Ishikawa (cell line): Measurements from ENCODE around the gene BATF2.

ENCODE experiments used
- CEBPB ChIP-seq: IDR thresholded peaks from 2 replicates; pipeline ENCODE4 v1.6.1; 2012
- CREB1 ChIP-seq: IDR thresholded peaks from 2 replicates; pipeline ENCODE4 v1.6.1; 2012; ENCODE audit warnings: low read depth
- EGR1 ChIP-seq: IDR thresholded peaks from 2 replicates; pipeline ENCODE4 v1.6.1; 2012
- EP300 ChIP-seq: IDR thresholded peaks from 2 replicates; pipeline ENCODE4 v1.6.1; 2012; ENCODE audit warnings: borderline replicate concordance
- FOXM1 ChIP-seq: IDR thresholded peaks from 2 replicates; pipeline ENCODE4 v1.6.1; 2012; ENCODE audit warnings: low read depth, borderline replicate concordance
- NFIC ChIP-seq: IDR thresholded peaks from 2 replicates; pipeline ENCODE4 v1.6.1; 2012
- RAD21 ChIP-seq: IDR thresholded peaks from 2 replicates; pipeline ENCODE4 v1.6.1; 2012; ENCODE audit warnings: low read depth
- TAF1 ChIP-seq: IDR thresholded peaks from 2 replicates; pipeline ENCODE4 v1.6.1; 2012; ENCODE audit warnings: low read depth, mild to moderate bottlenecking
- TCF12 ChIP-seq: IDR thresholded peaks from 2 replicates; pipeline ENCODE4 v1.6.1; 2012; ENCODE audit warnings: low read depth
- TEAD4 ChIP-seq: IDR thresholded peaks from 2 replicates; pipeline ENCODE4 v1.6.1; 2012
- YY1 ChIP-seq: IDR thresholded peaks from 2 replicates; pipeline ENCODE4 v1.6.1; 2012; ENCODE audit warnings: low read depth
- ZBTB7A ChIP-seq: IDR thresholded peaks from 2 replicates; pipeline ENCODE4 v1.6.1; 2012; ENCODE audit warnings: low read depth
- TF ChIP-seq, protein P1 (sequence below): IDR thresholded peaks from 2 replicates; pipeline ENCODE4 v1.6.1; 2012
- TF ChIP-seq, protein P2 (sequence below): IDR thresholded peaks from 2 replicates; pipeline ENCODE4 v1.6.1; 2012; ENCODE audit warnings: low read depth, mild to moderate bottlenecking
- TF ChIP-seq, protein P3 (sequence below): IDR thresholded peaks from 2 replicates; pipeline ENCODE4 v1.6.1; 2012

Gene BATF2

GRCh38 chr11:65014726-65015227 is 18.0 kb upstream of the BATF2 start:
- TF ChIP-seq EGR1 (no peak), TAF1 (no peak), ZBTB7A (no peak), EP300 (no peak), CREB1 (no peak), TCF12 (no peak), TEAD4 (no peak), RAD21 (no peak), FOXM1 (no peak), CEBPB (no peak)
- TF ChIP-seq, protein P1, sequence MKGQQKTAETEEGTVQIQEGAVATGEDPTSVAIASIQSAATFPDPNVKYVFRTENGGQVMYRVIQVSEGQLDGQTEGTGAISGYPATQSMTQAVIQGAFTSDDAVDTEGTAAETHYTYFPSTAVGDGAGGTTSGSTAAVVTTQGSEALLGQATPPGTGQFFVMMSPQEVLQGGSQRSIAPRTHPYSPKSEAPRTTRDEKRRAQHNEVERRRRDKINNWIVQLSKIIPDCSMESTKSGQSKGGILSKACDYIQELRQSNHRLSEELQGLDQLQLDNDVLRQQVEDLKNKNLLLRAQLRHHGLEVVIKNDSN = no peak
- TF ChIP-seq, protein P2, sequence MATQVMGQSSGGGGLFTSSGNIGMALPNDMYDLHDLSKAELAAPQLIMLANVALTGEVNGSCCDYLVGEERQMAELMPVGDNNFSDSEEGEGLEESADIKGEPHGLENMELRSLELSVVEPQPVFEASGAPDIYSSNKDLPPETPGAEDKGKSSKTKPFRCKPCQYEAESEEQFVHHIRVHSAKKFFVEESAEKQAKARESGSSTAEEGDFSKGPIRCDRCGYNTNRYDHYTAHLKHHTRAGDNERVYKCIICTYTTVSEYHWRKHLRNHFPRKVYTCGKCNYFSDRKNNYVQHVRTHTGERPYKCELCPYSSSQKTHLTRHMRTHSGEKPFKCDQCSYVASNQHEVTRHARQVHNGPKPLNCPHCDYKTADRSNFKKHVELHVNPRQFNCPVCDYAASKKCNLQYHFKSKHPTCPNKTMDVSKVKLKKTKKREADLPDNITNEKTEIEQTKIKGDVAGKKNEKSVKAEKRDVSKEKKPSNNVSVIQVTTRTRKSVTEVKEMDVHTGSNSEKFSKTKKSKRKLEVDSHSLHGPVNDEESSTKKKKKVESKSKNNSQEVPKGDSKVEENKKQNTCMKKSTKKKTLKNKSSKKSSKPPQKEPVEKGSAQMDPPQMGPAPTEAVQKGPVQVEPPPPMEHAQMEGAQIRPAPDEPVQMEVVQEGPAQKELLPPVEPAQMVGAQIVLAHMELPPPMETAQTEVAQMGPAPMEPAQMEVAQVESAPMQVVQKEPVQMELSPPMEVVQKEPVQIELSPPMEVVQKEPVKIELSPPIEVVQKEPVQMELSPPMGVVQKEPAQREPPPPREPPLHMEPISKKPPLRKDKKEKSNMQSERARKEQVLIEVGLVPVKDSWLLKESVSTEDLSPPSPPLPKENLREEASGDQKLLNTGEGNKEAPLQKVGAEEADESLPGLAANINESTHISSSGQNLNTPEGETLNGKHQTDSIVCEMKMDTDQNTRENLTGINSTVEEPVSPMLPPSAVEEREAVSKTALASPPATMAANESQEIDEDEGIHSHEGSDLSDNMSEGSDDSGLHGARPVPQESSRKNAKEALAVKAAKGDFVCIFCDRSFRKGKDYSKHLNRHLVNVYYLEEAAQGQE = no peak
- TF ChIP-seq, protein P3, sequence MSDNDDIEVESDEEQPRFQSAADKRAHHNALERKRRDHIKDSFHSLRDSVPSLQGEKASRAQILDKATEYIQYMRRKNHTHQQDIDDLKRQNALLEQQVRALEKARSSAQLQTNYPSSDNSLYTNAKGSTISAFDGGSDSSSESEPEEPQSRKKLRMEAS = no peak

DNA sequence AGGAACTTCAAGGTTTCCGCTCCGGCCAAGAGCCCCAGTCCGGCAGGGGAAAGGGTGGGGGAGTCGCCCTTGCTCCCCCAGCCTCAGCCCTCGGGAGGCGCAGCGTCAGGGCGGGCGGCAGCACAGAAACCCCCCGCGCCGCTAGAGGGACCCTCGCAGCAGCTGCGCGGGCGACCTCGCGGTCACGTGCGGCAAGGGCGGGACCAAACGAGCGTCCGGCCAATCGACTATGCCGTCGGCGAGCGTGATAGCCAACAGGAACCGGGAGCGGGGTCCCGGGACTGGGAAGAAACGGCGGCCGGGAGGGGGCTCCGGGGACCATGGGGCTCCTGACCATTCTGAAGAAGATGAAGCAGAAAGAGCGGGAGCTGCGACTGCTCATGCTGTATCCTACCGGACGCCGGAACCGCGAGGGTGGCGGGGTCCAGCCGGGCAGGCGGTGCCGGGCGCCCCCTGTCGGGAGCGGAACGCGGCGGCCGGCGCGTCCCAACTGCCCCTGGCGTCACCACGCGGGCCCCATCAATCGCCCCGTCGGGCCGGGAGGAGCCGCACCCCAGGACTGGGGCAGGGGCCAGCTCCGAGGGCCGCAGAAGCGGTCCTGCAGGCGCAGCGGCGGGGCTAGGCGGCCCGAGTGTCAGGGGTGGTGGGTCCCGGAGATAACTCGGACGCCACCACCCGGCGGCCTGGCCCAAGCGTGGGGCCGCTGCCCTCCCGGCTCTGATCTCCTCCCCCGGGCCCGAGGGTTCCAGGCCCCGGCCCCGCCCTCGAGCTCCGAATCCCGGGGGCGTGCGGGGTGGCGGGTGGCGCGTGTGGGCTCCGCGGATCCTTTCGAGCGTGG is 17.3 kb upstream of the BATF2 start, which contains the start of gene ARL2:
Gene ARL2, plus strand, starts transcription at position 273 of the 838 bp plus-strand sequence. Its CDS starts 48 bp downstream, at position 321.
- TF ChIP-seq TAF1 (peak; percentile 55), FOXM1 (no peak), ZBTB7A (peak; percentile 95), CEBPB (no peak), TCF12 (peak; percentile 61; the same call in 1 of the 2 replicates), NFIC (no peak; the same call in 1 of the 2 replicates), CREB1 (no peak), EGR1 (no peak), TEAD4 (no peak), EP300 (no peak), YY1 (no peak; the same call in 1 of the 2 replicates), RAD21 (peak; percentile 31; the same call in 1 of the 2 replicates)
- TF ChIP-seq, protein P3 = peak; percentile 89
- TF ChIP-seq, protein P2 = 0 out of 2 replicates have a peak, but pooled peaks have one; percentile 1
- TF ChIP-seq, protein P1 = peak; percentile 98

GRCh38 chr11:65013130-65013887 is 16.5 kb upstream of the BATF2 start:
- TF ChIP-seq CREB1 (no peak), RAD21 (peak; percentile 71), EP300 (peak; percentile 6; the same call in 1 of the 2 replicates), TEAD4 (peak; percentile 6; the same call in 1 of the 2 replicates)

DNA sequence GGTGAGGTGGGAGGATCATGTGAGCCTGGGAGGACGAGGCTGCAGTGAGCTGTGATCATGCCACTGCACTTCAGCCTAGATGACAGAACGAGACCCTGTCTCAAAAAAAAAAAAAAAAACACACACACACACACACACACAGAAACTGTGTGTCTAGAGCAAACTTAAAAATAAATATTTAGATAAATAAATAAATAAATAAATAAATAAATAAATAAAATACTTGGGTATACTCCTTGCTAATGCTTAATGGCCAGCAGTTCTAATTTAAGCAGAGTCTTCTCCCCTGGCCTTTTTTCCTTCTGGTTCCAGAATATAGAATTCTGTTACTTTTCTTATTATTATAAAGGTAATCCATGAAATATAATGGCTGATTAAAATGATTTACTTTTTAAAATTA is 12.1 kb upstream of the BATF2 start:
- TF ChIP-seq TAF1 (no peak), TCF12 (no peak), EP300 (no peak), RAD21 (no peak)

DNA sequence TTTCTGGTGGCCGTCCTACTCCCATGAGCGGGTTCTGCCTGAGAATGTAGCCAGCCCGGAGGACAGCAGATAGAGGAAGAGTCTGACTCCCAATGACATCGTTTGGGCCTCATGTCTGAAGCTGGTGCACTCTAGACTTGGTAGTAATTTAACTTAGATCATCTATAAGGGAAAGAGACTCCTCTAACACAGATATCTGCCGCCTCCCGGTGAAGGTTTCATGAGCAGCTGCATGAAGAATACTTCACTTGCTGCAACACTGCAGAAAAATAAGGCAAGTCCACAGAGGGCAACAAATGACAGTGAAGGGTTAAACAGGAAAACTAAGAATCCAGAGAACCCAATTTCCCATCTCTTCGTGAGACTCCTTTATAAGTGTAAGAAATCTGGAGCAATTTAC is 11.2 kb upstream of the BATF2 start:
- no peak for TF ChIP-seq YY1
- no peak for TF ChIP-seq TEAD4
- TF ChIP-seq FOXM1 = no peak
- TF ChIP-seq EP300 = no peak
- no peak for TF ChIP-seq NFIC
- TF ChIP-seq, protein P2 = no peak
- no peak for TF ChIP-seq CREB1
- TF ChIP-seq, protein P3 = no peak
- no peak for TF ChIP-seq CEBPB
- TF ChIP-seq EGR1 = no peak
- TF ChIP-seq, protein P1 = no peak
- TF ChIP-seq ZBTB7A = no peak
- no peak for TF ChIP-seq RAD21
- no peak for TF ChIP-seq TAF1
- no peak for TF ChIP-seq TCF12
